GM23338 (cell line): Measurements from ENCODE around the gene PPCDC. TPM values are rescaled to one million over a fixed set of nuclear protein-coding genes. Genes with fewer than 3 reads are reported as not detected.

Experiments
- ATAC-seq: fragments of 200-7000 bp; cut with Tn5 transposase; 3 replicates; pipeline ENCODE4 v1.9.1; 2020
- DNase-seq: peaks from one replicate; pipeline ENCODE4 v3.0.0-alpha.2; 2015; ENCODE audit warnings: low spot score
- H2AFZ ChIP-seq: fragments of 200-600 bp; sonication (generic); 2 replicates; pipeline ENCODE4 v1.8.0; 2016; ENCODE audit warnings: antibody characterized with exemption, mild to moderate bottlenecking, moderate library complexity
- H3F3A ChIP-seq: fragments of 200-600 bp; sonication (generic); replicated peaks from 2 replicates; pipeline ENCODE4 v1.8.0; 2017; ENCODE audit warnings: antibody characterized with exemption, mixed run types, low read depth
- H3K27ac ChIP-seq: fragments of 200-600 bp; sonication (generic); 2 replicates; pipeline ENCODE4 v1.6.1; 2016; ENCODE audit warnings: low read depth
- H3K27me3 ChIP-seq: fragments of 200-600 bp; sonication (generic); 2 replicates; pipeline ENCODE4 v1.8.0; 2016; ENCODE audit warnings: mild to moderate bottlenecking, mixed run types, moderate library complexity; ENCODE audit not compliant: insufficient read depth
- H3K36me3 ChIP-seq: fragments of 200-600 bp; sonication (generic); 2 replicates; pipeline ENCODE4 v1.8.0; 2016; ENCODE audit warnings: mild to moderate bottlenecking; ENCODE audit not compliant: insufficient read depth
- H3K4me1 ChIP-seq: fragments of 200-600 bp; sonication (generic); 2 replicates; pipeline ENCODE4 v1.8.0; 2016; ENCODE audit warnings: mild to moderate bottlenecking, moderate library complexity; ENCODE audit not compliant: insufficient read depth
- H3K4me2 ChIP-seq: fragments of 200-600 bp; sonication (generic); 2 replicates; pipeline ENCODE4 v1.7.1; 2017; ENCODE audit warnings: mixed run types
- H3K4me3 ChIP-seq: fragments of 200-600 bp; sonication (generic); 2 replicates; pipeline ENCODE4 v1.6.1; 2016; ENCODE audit warnings: mixed run types
- H3K79me2 ChIP-seq: fragments of 200-600 bp; sonication (generic); replicated peaks from 2 replicates; pipeline ENCODE4 v1.8.0; 2017; ENCODE audit warnings: mild to moderate bottlenecking; ENCODE audit not compliant: insufficient read depth
- H3K9me2 ChIP-seq: fragments of 200-600 bp; sonication (generic); 2 replicates; pipeline ENCODE4 v1.8.0; 2017; ENCODE audit not compliant: insufficient read depth
- H4K20me1 ChIP-seq: fragments of 200-600 bp; sonication (generic); replicated peaks from 2 replicates; pipeline ENCODE4 v1.8.0; 2017; ENCODE audit warnings: mild to moderate bottlenecking; ENCODE audit not compliant: insufficient read depth
- H3K27ac Mint-ChIP-seq: 2 replicates; pipeline ENCODE4 v1.8.0; 2020; ENCODE audit warnings: inconsistent platforms, mild to moderate bottlenecking, moderate library complexity, mixed read lengths
- H3K27me3 Mint-ChIP-seq: 3 replicates; pipeline ENCODE4 v1.8.0; 2022; ENCODE audit warnings: low read depth, mild to moderate bottlenecking, moderate library complexity, mixed read lengths, inconsistent platforms; ENCODE audit not compliant: insufficient read depth, poor library complexity
- H3K36me3 Mint-ChIP-seq: 3 replicates; pipeline ENCODE4 v1.8.0; 2021; ENCODE audit warnings: low read depth, mild to moderate bottlenecking, inconsistent platforms, moderate library complexity, mixed read lengths
- H3K4me1 Mint-ChIP-seq: 3 replicates; pipeline ENCODE4 v1.8.0; 2020; ENCODE audit warnings: mild to moderate bottlenecking, inconsistent platforms, mixed read lengths
- H3K4me3 Mint-ChIP-seq: 3 replicates; pipeline ENCODE4 v1.8.0; 2021; ENCODE audit warnings: moderate library complexity, mild to moderate bottlenecking, inconsistent platforms, mixed read lengths
- H3K9me3 Mint-ChIP-seq: 3 replicates; pipeline ENCODE4 v1.8.0; 2020; ENCODE audit warnings: moderate library complexity, mild to moderate bottlenecking, inconsistent platforms, mixed read lengths
- CREB1 ChIP-seq: fragments of 250-450 bp; sonication (Bioruptor Pico); IDR thresholded peaks from 2 replicates; pipeline ENCODE4 v1.5.0; 2020; ENCODE audit warnings: low read depth, mild to moderate bottlenecking, moderate library complexity
- CTCF ChIP-seq, 2 experiments: fragments of 200-600 bp in 1 of 2; sonication (generic) in 1 of 2; conservative IDR thresholded peaks; 2 replicates each; pipeline versions ENCODE4 v1.5.1 to v1.6.1; 2016 to 2017; ENCODE audit warnings: antibody characterized with exemption in 2 of 2, low read depth in 2 of 2, mild to moderate bottlenecking in 2 of 2, moderate library complexity in 1 of 2
- EZH2 ChIP-seq: fragments of 200-600 bp; sonication (generic); IDR thresholded peaks from one replicate; pipeline ENCODE4 v1.8.0; 2017; ENCODE audit warnings: antibody characterized with exemption, mild to moderate bottlenecking, low read depth; ENCODE audit not compliant: unreplicated experiment
- JUNB ChIP-seq: IDR thresholded peaks from one replicate; pipeline ENCODE4 v1.6.1; 2016; ENCODE audit warnings: antibody characterized with exemption; ENCODE audit not compliant: unreplicated experiment
- NANOG ChIP-seq: IDR thresholded peaks from 2 replicates; pipeline ENCODE4 v1.6.1; 2016; ENCODE audit warnings: antibody characterized with exemption, borderline replicate concordance
- POLR2AphosphoS5 ChIP-seq: IDR thresholded peaks from 2 replicates; pipeline ENCODE4 v1.6.1; 2016; ENCODE audit warnings: antibody characterized with exemption, low read depth
- STAT1 ChIP-seq: IDR thresholded peaks from one replicate; pipeline ENCODE4 v1.6.1; 2016; ENCODE audit warnings: antibody characterized with exemption; ENCODE audit not compliant: unreplicated experiment
- ZNF114 ChIP-seq: fragments of 250-450 bp; sonication (Bioruptor Pico); IDR thresholded peaks from 2 replicates; pipeline ENCODE4 v1.5.0; 2020; ENCODE audit warnings: mild to moderate bottlenecking, moderate library complexity
- ZNF331 ChIP-seq: fragments of 250-450 bp; sonication (Bioruptor Pico); IDR thresholded peaks from 2 replicates; pipeline ENCODE4 v1.5.0; 2020; ENCODE audit warnings: low read depth, mild to moderate bottlenecking, moderate library complexity
- polyA plus RNA-seq: library from polyadenylated mRNA; unstranded; fragments of >200 nt; fragmentation: Nextera tagmentation; extraction: Ambion mirVana; gene quantifications from 2 replicates; pipeline ENCODE4 v1.2.1, GENCODE V29; 2016
- total RNA-seq: library from RNA; depleted of rRNA; stranded (reverse); fragments of >200 nt; shearing (Covaris generic); gene quantifications from 2 replicates; pipeline ENCODE4 v1.2.3, GENCODE V29; 2014
- TF ChIP-seq, protein P1 (sequence below): IDR thresholded peaks from one replicate; pipeline ENCODE4 v1.6.1; 2018; ENCODE audit warnings: antibody characterized with exemption; ENCODE audit not compliant: unreplicated experiment
- TF ChIP-seq, protein P2 (sequence below): fragments of 250-450 bp; sonication (Bioruptor Pico); IDR thresholded peaks from 2 replicates; pipeline ENCODE4 v1.5.0; 2020; ENCODE audit warnings: mild to moderate bottlenecking, moderate library complexity

Gene PPCDC
- total and polyA plus RNA-seq, 2 experiments from 2014 or later, result 17.8 to 40.2 TPM

DNA sequence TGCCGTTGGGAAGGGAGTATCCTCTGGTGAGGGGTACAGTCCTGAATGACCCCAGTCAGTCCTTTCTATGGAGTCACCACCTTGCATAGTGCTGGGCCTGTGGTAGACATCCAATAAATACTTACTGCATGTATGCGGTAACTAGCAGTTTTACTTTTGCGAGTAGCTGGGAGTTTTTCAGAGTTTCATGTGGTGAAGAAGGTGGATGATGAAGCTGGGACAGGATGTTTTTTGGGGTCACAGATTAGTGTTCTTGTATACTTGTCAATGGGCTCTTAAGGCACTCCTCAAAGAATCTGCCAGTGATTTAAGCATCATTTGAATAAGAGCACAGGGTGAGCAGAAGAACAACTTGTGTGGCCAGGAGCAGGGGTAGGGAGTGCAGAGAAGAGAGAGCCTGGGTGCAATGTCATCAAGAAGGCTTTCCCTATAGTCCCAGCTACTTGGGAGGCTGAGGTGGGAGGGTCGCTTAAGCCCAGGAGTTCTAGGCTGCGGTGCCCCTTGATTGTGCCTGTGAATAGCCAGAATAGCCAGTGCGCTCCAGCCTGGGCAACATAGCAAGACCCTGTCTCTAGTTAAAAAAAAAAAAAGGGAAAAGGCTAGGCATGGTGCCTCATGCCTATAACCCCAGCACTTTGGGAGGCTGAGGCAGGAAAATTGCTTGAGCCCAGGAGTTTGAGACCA is 22.1 kb downstream of the PPCDC start:
- no peak overlapping the region for H3K4me3 Mint-ChIP-seq
- Histone ChIP-seq H3K4me3 (no peak overlapping the region), H3K9me2 (no peaks in the 10 kb centered on the region), H3K4me2 (no peak overlapping the region), H3K27ac (no peak overlapping the region), H3K4me1 (peaks cover 7% of the 10 kb centered on the region), H3K36me3 (no peaks in the 10 kb centered on the region), H3K79me2 (no peaks in the 10 kb centered on the region), H3F3A (no peaks in the 10 kb centered on the region), H4K20me1 (no peaks in the 10 kb centered on the region; the same call in 1 of the 2 replicates), H3K27me3 (no peaks in the 10 kb centered on the region), H2AFZ (no peak overlapping the region)
- H3K4me1 Mint-ChIP-seq, result peaks cover 23% of the 10 kb centered on the region
- H3K27ac Mint-ChIP-seq, result no peak overlapping the region
- no peaks in the 10 kb centered on the region for H3K9me3 Mint-ChIP-seq
- H3K27me3 Mint-ChIP-seq, result peaks cover 6% of the 10 kb centered on the region
- TF ChIP-seq POLR2AphosphoS5, result no peak
- TF ChIP-seq, protein P1, sequence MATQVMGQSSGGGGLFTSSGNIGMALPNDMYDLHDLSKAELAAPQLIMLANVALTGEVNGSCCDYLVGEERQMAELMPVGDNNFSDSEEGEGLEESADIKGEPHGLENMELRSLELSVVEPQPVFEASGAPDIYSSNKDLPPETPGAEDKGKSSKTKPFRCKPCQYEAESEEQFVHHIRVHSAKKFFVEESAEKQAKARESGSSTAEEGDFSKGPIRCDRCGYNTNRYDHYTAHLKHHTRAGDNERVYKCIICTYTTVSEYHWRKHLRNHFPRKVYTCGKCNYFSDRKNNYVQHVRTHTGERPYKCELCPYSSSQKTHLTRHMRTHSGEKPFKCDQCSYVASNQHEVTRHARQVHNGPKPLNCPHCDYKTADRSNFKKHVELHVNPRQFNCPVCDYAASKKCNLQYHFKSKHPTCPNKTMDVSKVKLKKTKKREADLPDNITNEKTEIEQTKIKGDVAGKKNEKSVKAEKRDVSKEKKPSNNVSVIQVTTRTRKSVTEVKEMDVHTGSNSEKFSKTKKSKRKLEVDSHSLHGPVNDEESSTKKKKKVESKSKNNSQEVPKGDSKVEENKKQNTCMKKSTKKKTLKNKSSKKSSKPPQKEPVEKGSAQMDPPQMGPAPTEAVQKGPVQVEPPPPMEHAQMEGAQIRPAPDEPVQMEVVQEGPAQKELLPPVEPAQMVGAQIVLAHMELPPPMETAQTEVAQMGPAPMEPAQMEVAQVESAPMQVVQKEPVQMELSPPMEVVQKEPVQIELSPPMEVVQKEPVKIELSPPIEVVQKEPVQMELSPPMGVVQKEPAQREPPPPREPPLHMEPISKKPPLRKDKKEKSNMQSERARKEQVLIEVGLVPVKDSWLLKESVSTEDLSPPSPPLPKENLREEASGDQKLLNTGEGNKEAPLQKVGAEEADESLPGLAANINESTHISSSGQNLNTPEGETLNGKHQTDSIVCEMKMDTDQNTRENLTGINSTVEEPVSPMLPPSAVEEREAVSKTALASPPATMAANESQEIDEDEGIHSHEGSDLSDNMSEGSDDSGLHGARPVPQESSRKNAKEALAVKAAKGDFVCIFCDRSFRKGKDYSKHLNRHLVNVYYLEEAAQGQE, result no peak
- no peak for TF ChIP-seq NANOG
- TF ChIP-seq ZNF331 (CRISPR knock-in tag), result no peak
- no peak for TF ChIP-seq CREB1
- no peak for TF ChIP-seq EZH2
- H3K36me3 Mint-ChIP-seq, result no peaks in the 10 kb centered on the region; the same call in 2 of the 3 replicates
- ATAC-seq, result no peak
- DNase-seq, result no peak

DNA sequence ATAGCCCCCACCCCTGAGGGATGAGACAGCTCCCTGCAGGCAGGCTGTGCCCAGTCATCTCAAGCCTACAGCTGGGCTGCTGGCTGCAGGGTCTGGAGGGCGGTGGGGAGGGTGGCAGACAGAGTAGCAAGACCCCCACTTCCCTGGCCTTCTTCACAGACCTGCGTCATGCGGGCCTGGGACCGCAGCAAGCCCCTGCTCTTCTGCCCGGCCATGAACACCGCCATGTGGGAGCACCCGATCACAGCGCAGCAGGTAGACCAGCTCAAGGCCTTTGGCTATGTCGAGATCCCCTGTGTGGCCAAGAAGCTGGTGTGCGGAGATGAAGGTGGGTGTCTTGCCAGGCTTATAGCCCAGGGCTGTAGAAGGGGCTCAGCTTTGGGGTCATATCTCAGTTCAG is 25.0 kb downstream of the PPCDC start:
- no peaks in the 10 kb centered on the region; the same call in 1 of the 2 replicates for H4K20me1 ChIP-seq
- no peaks in the 10 kb centered on the region for H3K36me3 ChIP-seq
- H3K9me2 ChIP-seq, result no peaks in the 10 kb centered on the region
- no peak for ATAC-seq
- Mint-ChIP-seq H3K27ac (no peak overlapping the region), H3K27me3 (peaks cover 6% of the 10 kb centered on the region), H3K9me3 (no peaks in the 10 kb centered on the region), H3K36me3 (no peaks in the 10 kb centered on the region; the same call in 2 of the 3 replicates), H3K4me1 (peaks cover 18% of the 10 kb centered on the region), H3K4me3 (no peak overlapping the region)
- no peaks in the 10 kb centered on the region for H3K79me2 ChIP-seq
- no peaks in the 10 kb centered on the region for H3K27me3 ChIP-seq
- H3K4me3 ChIP-seq, result no peak overlapping the region
- DNase-seq, result no peak
- H2AFZ ChIP-seq, result no peak overlapping the region
- H3K4me1 ChIP-seq, result peaks cover 7% of the 10 kb centered on the region
- H3K27ac ChIP-seq, result no peak overlapping the region
- no peaks in the 10 kb centered on the region for H3F3A ChIP-seq
- H3K4me2 ChIP-seq, result no peak overlapping the region
- TF ChIP-seq ZNF331 (CRISPR knock-in tag) (no peak), JUNB (no peak), STAT1 (no peak), CREB1 (no peak), CTCF (conservative IDR thresholded peaks at IDR 0.05; ENCODE audit: low read depth in 2 of 2) (no peak), ZNF114 (CRISPR knock-in tag) (no peak)
- TF ChIP-seq, protein P2, sequence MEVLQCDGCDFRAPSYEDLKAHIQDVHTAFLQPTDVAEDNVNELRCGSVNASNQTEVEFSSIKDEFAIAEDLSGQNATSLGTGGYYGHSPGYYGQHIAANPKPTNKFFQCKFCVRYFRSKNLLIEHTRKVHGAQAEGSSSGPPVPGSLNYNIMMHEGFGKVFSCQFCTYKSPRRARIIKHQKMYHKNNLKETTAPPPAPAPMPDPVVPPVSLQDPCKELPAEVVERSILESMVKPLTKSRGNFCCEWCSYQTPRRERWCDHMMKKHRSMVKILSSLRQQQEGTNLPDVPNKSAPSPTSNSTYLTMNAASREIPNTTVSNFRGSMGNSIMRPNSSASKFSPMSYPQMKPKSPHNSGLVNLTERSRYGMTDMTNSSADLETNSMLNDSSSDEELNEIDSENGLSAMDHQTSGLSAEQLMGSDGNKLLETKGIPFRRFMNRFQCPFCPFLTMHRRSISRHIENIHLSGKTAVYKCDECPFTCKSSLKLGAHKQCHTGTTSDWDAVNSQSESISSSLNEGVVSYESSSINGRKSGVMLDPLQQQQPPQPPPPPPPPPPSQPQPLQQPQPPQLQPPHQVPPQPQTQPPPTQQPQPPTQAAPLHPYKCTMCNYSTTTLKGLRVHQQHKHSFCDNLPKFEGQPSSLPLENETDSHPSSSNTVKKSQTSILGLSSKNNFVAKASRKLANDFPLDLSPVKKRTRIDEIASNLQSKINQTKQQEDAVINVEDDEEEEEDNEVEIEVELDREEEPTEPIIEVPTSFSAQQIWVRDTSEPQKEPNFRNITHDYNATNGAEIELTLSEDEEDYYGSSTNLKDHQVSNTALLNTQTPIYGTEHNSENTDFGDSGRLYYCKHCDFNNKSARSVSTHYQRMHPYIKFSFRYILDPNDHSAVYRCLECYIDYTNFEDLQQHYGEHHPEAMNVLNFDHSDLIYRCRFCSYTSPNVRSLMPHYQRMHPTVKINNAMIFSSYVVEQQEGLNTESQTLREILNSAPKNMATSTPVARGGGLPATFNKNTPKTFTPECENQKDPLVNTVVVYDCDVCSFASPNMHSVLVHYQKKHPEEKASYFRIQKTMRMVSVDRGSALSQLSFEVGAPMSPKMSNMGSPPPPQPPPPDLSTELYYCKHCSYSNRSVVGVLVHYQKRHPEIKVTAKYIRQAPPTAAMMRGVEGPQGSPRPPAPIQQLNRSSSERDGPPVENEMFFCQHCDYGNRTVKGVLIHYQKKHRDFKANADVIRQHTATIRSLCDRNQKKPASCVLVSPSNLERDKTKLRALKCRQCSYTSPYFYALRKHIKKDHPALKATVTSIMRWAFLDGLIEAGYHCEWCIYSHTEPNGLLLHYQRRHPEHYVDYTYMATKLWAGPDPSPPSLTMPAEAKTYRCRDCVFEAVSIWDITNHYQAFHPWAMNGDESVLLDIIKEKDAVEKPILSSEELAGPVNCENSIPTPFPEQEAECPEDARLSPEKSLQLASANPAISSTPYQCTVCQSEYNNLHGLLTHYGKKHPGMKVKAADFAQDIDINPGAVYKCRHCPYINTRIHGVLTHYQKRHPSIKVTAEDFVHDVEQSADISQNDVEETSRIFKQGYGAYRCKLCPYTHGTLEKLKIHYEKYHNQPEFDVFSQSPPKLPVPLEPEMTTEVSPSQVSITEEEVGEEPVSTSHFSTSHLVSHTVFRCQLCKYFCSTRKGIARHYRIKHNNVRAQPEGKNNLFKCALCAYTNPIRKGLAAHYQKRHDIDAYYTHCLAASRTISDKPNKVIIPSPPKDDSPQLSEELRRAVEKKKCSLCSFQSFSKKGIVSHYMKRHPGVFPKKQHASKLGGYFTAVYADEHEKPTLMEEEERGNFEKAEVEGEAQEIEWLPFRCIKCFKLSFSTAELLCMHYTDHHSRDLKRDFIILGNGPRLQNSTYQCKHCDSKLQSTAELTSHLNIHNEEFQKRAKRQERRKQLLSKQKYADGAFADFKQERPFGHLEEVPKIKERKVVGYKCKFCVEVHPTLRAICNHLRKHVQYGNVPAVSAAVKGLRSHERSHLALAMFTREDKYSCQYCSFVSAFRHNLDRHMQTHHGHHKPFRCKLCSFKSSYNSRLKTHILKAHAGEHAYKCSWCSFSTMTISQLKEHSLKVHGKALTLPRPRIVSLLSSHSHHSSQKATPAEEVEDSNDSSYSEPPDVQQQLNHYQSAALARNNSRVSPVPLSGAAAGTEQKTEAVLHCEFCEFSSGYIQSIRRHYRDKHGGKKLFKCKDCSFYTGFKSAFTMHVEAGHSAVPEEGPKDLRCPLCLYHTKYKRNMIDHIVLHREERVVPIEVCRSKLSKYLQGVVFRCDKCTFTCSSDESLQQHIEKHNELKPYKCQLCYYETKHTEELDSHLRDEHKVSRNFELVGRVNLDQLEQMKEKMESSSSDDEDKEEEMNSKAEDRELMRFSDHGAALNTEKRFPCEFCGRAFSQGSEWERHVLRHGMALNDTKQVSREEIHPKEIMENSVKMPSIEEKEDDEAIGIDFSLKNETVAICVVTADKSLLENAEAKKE (CRISPR knock-in tag), result no peak
